Neural cell (in vitro differentiated cells): Measurements from ENCODE around the gene SLC38A9. TPM values are rescaled to one million over a fixed set of nuclear protein-coding genes. Genes with fewer than 3 reads are reported as not detected.

Source experiments
- H2AFZ ChIP-seq: fragments of 200-600, 300-800 bp; sonication (generic), shearing (Covaris generic); 2 replicates; pipeline ENCODE4 v1.6.0; 2014; ENCODE audit warnings: low read depth, mild to moderate bottlenecking, antibody characterized with exemption, low read length, moderate library complexity
- H3F3A ChIP-seq: fragments of 200-600 bp; shearing (Covaris generic); 2 replicates; pipeline ENCODE4 v1.6.1; 2016; ENCODE audit warnings: mild to moderate bottlenecking, moderate library complexity, mixed read lengths, antibody characterized with exemption, low read length; ENCODE audit not compliant: insufficient read depth, poor library complexity, severe bottlenecking
- H3K27ac ChIP-seq: fragments of 200-600, 300-800 bp; sonication (generic), shearing (Covaris generic); 2 replicates; pipeline ENCODE4 v1.5.1; 2014; ENCODE audit warnings: mild to moderate bottlenecking, low read length, moderate library complexity
- H3K27me3 ChIP-seq: fragments of 300-800, 200-600 bp; sonication (generic), shearing (Covaris generic); 2 replicates; pipeline ENCODE4 v1.6.0; 2014; ENCODE audit warnings: mild to moderate bottlenecking, low read depth, low read length, moderate library complexity; ENCODE audit not compliant: insufficient read depth
- H3K36me3 ChIP-seq: fragments of 300-800, 200-600 bp; sonication (generic), shearing (Covaris generic); 2 replicates; pipeline ENCODE4 v1.5.1; 2014; ENCODE audit warnings: mild to moderate bottlenecking, antibody characterized with exemption, low read length, moderate library complexity; ENCODE audit not compliant: insufficient read depth
- H3K4me2 ChIP-seq: fragments of 300-800, 200-600 bp; sonication (generic), shearing (Covaris generic); 2 replicates; pipeline ENCODE4 v1.6.0; 2014; ENCODE audit warnings: mild to moderate bottlenecking, low read length
- H3K4me3 ChIP-seq: fragments of 300-800, 200-600 bp; sonication (generic), shearing (Covaris generic); 2 replicates; pipeline ENCODE4 v1.5.1; 2014; ENCODE audit warnings: mild to moderate bottlenecking, low read length, moderate library complexity
- H3K79me2 ChIP-seq: fragments of 200-600 bp; shearing (Covaris generic); replicated peaks from 2 replicates; pipeline ENCODE4 v1.6.0; 2014; ENCODE audit warnings: mild to moderate bottlenecking, low read length, moderate library complexity; ENCODE audit not compliant: insufficient read depth
- H3K9ac ChIP-seq: fragments of 300-800, 200-600 bp; sonication (generic), shearing (Covaris generic); 2 replicates; pipeline ENCODE4 v1.6.1; 2016; ENCODE audit warnings: mild to moderate bottlenecking, low read length, mixed read lengths
- H3K9me2 ChIP-seq: fragments of 200-600 bp; shearing (Covaris generic); 2 replicates; pipeline ENCODE4 v1.6.1; 2016; ENCODE audit warnings: mild to moderate bottlenecking, low read length, mixed read lengths; ENCODE audit not compliant: insufficient read depth
- H3K9me3 ChIP-seq: fragments of 200-600, 300-800 bp; sonication (generic), shearing (Covaris generic); 2 replicates; pipeline ENCODE4 v1.6.1; 2016; ENCODE audit warnings: mild to moderate bottlenecking, mixed run types, low read length, moderate library complexity, mixed read lengths
- H4K20me1 ChIP-seq: fragments of 200-600 bp; shearing (Covaris generic); 2 replicates; pipeline ENCODE4 v1.6.1; 2016; ENCODE audit warnings: mild to moderate bottlenecking, mixed run types; ENCODE audit not compliant: insufficient read depth
- CTCF ChIP-seq: fragments of 450-650 bp; IDR thresholded peaks from 2 replicates; pipeline ENCODE4 v1.5.1; 2014; ENCODE audit warnings: antibody characterized with exemption, mild to moderate bottlenecking, moderate library complexity; ENCODE audit not compliant: poor library complexity, severe bottlenecking
- EP300 ChIP-seq: fragments of 450-650 bp; conservative IDR thresholded peaks from 2 replicates; pipeline ENCODE4 v1.6.1; 2014; ENCODE audit warnings: antibody characterized with exemption, mild to moderate bottlenecking, moderate library complexity; ENCODE audit not compliant: poor library complexity, severe bottlenecking
- EZH2 ChIP-seq: fragments of 200-600, 300-800 bp; shearing (Covaris generic), sonication (generic); IDR thresholded peaks from 2 replicates; pipeline ENCODE4 v1.6.1; 2014; ENCODE audit warnings: antibody characterized with exemption, low read length, borderline replicate concordance, mild to moderate bottlenecking; ENCODE audit not compliant: insufficient read depth, poor library complexity, severe bottlenecking
- MXI1 ChIP-seq: fragments of 450-650 bp; conservative IDR thresholded peaks from 2 replicates; pipeline ENCODE4 v1.6.1; 2014; ENCODE audit warnings: antibody characterized with exemption, mild to moderate bottlenecking; ENCODE audit not compliant: poor library complexity, severe bottlenecking
- POLR2AphosphoS5 ChIP-seq: IDR thresholded peaks from 2 replicates; pipeline ENCODE4 v1.6.1; 2012
- RAD21 ChIP-seq: fragments of 450-650 bp; conservative IDR thresholded peaks from 2 replicates; pipeline ENCODE4 v1.6.1; 2014; ENCODE audit warnings: antibody characterized with exemption, mild to moderate bottlenecking, moderate library complexity
- REST ChIP-seq: IDR thresholded peaks from 2 replicates; pipeline ENCODE4 v1.6.1; 2012; ENCODE audit warnings: borderline replicate concordance
- SMC3 ChIP-seq: fragments of 450-650 bp; conservative IDR thresholded peaks from 2 replicates; pipeline ENCODE4 v1.6.1; 2014; ENCODE audit warnings: antibody characterized with exemption, mild to moderate bottlenecking, moderate library complexity; ENCODE audit not compliant: poor library complexity
- TAF1 ChIP-seq: IDR thresholded peaks from 2 replicates; pipeline ENCODE4 v1.6.1; 2012; ENCODE audit warnings: low read depth
- polyA plus RNA-seq: library from polyadenylated mRNA; depleted of rRNA; stranded (reverse); fragments of >200 nt; gene quantifications from 2 replicates; pipeline ENCODE4 v1.2.3, GENCODE V29; 2014

The SLC38A9 gene
- polyA plus RNA-seq, 1 donor from 2014 or later, result 44.5 TPM

- no peaks in the 10 kb centered on the region for H3K9me2 ChIP-seq
- TF ChIP-seq EZH2, result no peak
- TF ChIP-seq RAD21, result no peak
- TF ChIP-seq POLR2AphosphoS5, result no peak
- no peak for TF ChIP-seq MXI1
- TF ChIP-seq CTCF, result no peak
- no peak for TF ChIP-seq EP300
- no peak for TF ChIP-seq TAF1
- TF ChIP-seq REST, result no peak
- TF ChIP-seq SMC3, result no peak
- no peaks in the 10 kb centered on the region for H3K36me3 ChIP-seq
- no peaks in the 10 kb centered on the region for H3F3A ChIP-seq
- H4K20me1 ChIP-seq, result no peaks in the 10 kb centered on the region
- no peak overlapping the region for H2AFZ ChIP-seq
- no peak overlapping the region for H3K4me2 ChIP-seq
- H3K27ac ChIP-seq, result no peak overlapping the region
- H3K9ac ChIP-seq, result no peak overlapping the region
- H3K27me3 ChIP-seq, result no peaks in the 10 kb centered on the region
- no peaks in the 10 kb centered on the region for H3K9me3 ChIP-seq
- no peak overlapping the region for H3K4me3 ChIP-seq
- no peaks in the 10 kb centered on the region for H3K79me2 ChIP-seq
Observed at GRCh38 chr5:55599148-55600050, 112.7 kb downstream of the SLC38A9 start.

GRCh38 chr5:55597014-55597981, 114.8 kb downstream of the SLC38A9 start:
- Histone ChIP-seq H3K27me3 (no peaks in the 10 kb centered on the region), H3K9ac (no peak overlapping the region), H3K79me2 (no peaks in the 10 kb centered on the region), H2AFZ (no peak overlapping the region), H3K9me2 (no peaks in the 10 kb centered on the region), H3K9me3 (no peaks in the 10 kb centered on the region), H3K36me3 (no peaks in the 10 kb centered on the region), H3K4me3 (no peak overlapping the region), H3F3A (no peaks in the 10 kb centered on the region), H3K27ac (no peak overlapping the region), H4K20me1 (no peaks in the 10 kb centered on the region), H3K4me2 (no peak overlapping the region)
- TF ChIP-seq SMC3 (no peak), RAD21 (no peak), REST (no peak), CTCF (no peak), EP300 (no peak), TAF1 (no peak), EZH2 (no peak), MXI1 (no peak)
